GF-D8 (cell line): ENCODE data around the gene ILF3.

ENCODE experiments used
- DNase-seq: peaks from one replicate; lab custom pipeline; 2025; lab: John Stamatoyannopoulos, UW

ILF3 gene

GRCh38 chr19:10695401-10696398 is 41.6 kb downstream of the ILF3 start:
- DNase-seq = peak; percentile 68

DNA sequence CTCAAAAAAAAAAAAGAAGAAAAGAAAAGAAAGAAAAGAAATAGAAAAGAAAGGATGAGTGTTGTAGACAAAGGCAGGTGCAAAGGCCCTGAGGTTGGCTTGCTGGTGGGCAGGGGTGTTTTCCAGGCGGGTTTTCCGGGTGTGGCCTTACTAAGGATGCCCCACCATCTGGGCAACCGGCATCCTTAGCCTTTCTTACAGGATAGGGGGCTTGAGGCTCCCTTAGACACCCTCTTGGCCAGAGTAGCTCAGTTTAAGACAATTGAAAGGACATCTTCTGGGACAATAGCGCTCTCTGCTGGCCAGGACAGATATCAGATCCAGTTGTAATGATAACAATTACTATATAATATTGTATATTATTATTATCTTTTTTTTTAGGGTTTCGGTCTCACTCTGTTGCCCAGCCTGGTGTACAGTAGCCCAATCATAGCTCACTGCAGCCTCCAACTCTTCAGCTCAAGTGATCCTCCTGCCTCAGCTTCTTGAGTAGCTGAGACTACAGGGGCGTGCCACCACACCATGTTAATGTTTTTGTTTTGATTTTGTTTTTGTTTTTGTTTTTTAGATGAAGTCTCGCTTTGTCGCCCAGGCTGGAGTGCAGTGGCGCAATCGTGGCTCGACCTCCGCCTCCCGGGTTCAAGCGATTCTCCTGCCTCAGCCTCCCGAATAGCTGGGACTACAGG is 45.6 kb downstream of the ILF3 start:
- DNase-seq = peak; percentile 32

- peak; percentile 8 for DNase-seq
Observed at GRCh38 chr19:10701955-10702525, 47.9 kb downstream of the ILF3 start.

DNA sequence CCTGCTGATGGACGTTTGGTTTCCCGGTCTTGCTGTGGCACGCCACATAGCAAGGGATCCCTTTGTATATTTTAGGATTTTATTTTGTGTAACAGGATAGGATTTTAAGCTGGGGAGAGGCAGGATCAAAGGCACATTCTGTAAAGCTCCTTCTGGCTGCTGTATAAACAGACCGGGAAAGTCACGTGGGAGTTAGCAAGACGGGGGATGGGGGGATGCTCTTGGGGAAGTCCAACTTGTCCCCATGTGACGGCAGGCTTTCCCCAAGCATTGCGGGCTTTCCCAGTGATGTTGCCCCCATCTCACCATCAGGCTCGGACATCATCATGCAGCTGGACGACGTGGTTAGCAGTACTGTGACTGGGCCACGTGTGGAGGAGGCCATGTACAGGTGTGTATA is 52.8 kb downstream of the ILF3 start:
- no peak for DNase-seq

GRCh38 chr19:10707440-10707839 is 53.3 kb downstream of the ILF3 start:
- no peak for DNase-seq

DNA sequence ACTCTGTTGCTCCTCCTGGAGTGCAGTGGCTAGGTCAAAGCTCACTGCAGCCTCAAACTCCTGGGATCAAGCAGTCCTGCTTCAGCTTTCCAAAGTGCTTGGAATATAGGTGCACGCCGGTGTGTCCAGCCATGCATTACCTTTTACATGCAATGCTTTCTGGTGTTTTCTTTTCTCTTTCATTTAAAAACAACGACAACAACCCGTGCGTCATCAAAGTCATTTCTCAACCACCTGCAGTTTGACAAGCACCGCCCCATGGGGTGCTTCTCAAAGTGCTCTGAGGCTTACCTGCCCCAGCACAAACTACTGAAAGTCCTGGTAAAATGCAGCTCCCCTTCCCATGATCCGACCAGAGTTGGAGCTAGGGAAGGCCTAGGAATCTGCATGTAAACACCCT is 54.1 kb downstream of the ILF3 start:
- DNase-seq = no peak

DNA sequence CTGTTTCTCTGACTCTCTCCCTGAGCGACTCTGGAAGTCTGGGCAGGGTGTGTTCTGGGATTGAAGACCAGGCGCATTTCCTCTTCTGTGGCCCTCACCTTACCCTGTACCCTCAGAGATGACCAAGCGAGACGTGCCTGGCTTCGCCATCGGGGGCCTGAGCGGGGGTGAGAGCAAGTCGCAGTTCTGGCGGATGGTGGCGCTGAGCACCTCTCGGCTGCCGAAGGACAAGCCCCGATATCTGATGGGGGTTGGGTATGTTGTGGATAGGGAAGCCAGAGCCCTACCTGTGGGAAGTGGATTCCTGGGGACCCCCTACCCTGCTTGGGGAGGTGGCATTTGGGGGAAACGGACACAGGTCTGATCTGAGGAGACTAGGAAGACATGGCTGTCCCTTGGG is 57.9 kb downstream of the ILF3 start:
- DNase-seq = no peak

GRCh38 chr19:10712754-10713153 is 58.6 kb downstream of the ILF3 start:
- no peak for DNase-seq

DNA sequence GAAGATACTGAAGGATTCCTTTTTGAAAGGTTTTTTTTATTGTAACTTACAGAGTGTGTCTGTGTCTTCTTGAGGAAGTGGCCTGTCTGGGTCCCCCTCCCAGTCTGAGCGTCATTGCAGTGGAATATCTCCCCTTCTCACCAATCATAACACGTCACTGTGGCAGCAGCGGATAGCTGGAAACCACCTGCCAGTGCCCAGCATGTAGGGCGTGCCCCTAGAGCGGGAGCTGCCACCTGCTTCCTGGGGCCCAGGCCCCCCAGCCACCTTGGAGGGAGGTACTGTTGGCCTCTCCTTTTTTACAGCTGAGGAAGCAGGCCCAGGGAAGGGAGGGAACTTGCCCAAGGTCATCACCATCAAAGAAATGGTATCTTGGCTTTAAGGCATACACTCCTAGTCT is 59.2 kb downstream of the ILF3 start:
- DNase-seq = no peak

DNA sequence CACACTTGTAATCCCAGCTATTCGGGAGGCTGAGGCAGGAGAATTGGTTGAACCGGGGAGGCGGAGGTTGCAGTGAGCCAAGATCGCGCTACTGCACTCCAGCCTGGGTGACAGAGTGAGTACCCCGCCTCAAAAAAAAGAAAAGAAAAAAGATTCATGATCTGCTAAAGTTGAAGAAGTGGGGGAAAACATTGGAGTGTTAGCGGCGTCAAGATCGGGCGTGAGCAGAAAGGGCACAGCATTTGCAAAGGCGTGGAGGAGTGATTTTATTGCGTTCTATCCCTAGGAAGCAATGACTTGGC is 62.9 kb downstream of the ILF3 start:
- DNase-seq = no peak

GRCh38 chr19:10717356-10718204 is 63.4 kb downstream of the ILF3 start, which contains the start of gene DNM2:
Gene DNM2 (plus strand): TSS chr19:10718079. CDS start chr19:10718243, 164 bp downstream.
- peak; percentile 100 for DNase-seq

DNA sequence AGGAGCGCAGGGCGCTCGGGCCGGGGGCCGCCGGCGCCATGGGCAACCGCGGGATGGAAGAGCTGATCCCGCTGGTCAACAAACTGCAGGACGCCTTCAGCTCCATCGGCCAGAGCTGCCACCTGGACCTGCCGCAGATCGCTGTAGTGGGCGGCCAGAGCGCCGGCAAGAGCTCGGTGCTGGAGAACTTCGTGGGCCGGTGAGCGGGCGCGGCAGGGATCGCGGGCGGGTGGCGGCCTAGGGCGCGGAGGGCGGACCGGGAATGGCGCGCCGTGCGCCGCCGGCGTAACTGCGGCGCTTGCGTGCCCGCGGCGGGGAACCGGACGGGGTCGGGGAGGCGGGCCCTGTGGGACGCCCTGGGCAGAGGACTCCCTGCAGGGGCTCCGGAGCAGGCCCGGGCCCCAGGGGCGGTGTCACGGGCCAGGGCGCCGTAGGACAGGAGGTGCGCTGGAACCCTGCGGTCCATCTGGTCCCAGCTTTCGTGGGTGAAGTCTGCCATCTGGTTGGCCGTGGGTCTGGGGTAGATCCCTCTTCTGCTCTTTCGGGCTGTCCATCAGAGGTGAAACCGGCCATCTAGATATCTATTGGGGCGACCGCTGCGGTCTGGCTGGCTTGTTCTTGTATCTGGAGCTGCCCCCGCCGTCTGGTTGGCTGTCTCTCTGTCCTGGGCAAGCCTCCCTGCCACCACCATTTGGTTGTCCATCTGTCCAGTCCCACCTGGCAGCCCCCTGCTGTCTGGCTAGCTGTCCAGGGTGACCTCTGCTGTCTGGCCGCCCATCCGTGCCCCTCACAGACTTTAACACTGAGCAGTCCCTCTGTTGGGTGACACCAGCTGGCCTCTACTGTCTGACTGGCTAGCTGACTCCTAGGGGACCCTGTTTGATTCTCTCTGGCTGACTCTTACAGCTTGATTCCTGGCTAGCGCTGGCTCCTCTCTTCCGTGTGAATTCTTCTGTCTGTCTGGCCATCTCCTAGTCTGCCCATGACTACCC is 64.4 kb downstream of the ILF3 start:
- no peak for DNase-seq

DNA sequence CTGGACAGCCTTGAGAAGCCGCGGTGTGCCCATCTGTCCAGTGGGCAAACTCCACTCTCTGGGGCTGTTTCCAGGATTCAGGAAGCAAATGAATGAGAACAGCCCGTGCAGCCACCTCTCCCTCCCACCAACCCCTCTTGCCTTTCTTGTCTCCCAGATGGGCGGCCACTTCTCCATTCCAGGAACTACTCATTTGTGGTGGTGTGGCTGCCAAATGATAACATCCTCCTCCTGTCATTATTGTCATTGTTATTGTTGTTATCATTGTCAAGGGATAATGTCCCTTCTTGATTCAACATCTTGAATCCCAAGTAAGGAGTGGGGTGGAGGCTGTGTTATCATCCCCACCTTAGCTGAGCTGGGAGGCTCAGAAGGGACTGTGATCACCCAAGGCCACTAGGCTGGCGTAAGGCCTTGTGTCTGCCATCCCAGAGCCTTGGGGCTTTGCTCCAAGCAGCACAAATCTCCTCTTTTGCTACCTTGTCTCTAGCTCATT is 65.4 kb downstream of the ILF3 start:
- DNase-seq = peak; percentile 65

DNA sequence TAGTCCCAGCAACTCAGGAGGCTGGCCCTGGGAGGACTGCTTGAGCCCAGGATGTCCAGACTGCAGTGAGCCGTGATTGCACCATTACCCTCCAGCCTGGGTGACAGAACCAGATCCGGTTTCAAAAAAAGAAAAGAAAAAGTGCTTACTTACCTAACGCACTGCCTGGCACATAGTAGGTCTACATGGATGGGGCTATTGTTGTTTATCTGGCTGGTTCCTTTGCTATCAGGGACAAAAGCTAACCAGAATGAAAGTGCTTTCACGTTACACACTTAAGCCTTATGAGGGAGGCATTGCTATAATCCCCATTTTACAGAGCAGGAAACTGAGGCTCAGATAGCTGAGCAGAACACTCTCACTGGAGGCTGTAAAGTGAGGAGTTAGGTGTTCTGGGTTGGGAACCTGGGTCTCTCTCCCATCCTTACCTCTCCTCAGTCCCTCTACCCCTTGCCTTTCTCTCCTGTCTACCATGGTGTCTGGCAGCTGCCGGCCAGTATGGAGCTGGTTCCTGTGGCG is 66.5 kb downstream of the ILF3 start:
- DNase-seq = no peak

DNA sequence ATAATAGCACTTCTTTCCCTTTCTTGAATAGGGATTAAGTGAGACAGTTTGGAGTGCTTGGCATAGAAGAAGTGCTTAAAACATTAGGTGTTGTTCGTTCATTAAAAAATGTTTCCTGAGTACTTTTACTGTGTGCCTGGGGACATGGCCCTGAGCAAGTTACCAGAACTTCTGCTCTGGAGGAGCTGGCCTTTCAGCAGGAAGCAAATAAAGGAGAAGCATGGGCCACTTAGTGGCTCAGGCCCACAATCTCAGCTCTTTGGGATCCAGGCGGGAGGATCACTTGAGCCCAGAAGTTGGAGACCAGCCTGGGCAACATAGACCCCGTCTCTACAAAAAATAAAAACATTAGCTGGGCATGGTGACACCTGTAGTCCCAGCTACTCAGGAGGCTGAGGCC is 69.4 kb downstream of the ILF3 start:
- no peak for DNase-seq

DNA sequence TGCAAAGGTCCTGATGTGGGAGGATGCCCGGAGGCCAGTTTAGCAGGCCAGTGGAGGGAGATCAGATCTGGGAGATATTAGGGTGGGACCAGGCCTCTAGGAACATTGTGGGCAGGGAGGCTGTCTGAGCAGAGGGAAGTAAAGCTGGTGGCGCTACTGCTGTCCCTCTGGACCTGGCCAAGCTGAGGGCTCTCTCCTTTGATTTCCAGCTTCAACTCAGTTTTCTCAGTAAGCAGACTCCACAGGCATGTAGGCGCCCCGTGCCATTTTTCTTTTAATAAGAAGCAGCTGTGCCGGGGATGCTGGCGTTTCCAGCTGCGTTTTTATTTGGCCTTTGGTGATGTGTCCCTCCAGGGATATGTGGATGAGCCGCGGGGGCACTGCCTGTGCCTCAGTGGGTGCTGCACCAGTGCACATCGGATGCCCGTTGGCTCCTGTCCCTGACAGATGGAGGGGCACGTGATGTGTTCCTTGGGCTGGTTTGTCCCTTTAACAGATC is 70.5 kb downstream of the ILF3 start:
- no peak for DNase-seq

DNA sequence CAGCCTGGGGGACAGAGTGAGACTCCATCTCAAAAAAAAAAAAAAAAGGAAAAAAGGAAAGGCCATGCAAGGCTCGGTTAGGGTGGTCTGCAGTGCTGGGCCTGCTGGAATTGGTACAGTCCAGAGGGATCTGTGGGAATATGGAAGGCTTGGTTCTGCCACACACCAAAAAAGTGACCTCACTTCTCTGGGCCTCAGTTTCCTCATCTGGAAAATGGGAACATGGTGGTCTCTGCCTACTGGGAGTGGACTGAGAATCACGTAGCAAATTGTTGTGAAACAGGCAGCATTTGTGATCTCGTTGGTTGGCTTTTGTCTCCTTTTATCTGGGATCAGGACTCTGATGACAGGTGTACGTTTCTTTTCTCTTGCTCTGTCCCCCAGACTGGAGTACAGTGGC is 71.3 kb downstream of the ILF3 start:
- no peak for DNase-seq

GRCh38 chr19:10726268-10726667 is 72.1 kb downstream of the ILF3 start:
- no peak for DNase-seq

DNA sequence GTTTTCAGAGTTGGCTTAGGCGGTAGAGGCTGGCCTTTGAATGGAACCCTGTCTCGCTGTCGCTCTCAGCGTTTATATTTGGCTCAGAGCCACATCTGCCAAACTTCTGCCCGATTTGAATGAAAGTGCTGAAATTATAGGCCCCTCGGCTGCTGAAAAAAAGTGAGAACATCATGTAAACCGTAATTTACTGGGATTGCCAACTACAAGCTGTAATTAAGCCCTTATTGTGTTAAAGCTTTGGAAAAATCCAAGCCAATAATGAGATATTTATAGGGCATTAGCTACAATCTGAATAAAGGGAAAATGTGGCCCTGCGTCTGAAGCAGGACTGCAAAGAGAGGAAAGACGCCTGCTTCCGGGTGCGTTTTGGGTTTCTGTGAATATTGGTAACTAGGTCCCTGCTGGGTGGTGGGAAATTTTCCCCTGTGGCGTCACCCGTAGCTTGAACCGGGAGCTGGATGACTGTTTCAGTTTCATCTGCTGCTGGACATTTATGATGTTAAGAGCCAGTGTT is 73.6 kb downstream of the ILF3 start:
- DNase-seq = no peak

DNA sequence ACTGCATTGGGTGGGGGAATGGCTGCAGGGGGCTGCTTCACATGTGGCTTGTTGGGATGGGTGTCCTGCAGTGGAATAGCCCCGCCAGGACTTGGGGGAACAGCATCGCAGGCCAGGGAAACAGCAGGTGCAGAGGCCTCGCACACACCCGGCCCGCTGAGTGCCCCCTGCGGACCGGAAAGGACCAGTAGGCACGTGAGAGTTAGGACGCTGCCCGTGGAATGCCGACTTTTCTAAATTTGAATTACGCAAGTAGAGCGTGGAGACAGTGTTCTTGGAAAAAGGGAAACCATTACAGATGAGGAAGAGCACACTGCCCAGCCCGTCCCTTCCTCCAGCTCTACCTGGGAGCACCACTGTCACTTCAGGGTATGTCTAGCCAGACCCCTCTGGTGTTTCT is 75.3 kb downstream of the ILF3 start:
- peak; percentile 42 for DNase-seq
